NCI-H1092 treated with DMSO at 0.1 percent for 48 hours (cell line): ENCODE measurements around the gene TRIM9.
"Not testable (repeated sequence)": the region's sequence is repeated elsewhere in the genome, so short reads cannot be mapped to it uniquely, and the experiment has no call there.

Experiments
- DNase-seq: peaks from one replicate; lab custom pipeline; 2025; lab: John Stamatoyannopoulos, UW

Gene TRIM9

DNA sequence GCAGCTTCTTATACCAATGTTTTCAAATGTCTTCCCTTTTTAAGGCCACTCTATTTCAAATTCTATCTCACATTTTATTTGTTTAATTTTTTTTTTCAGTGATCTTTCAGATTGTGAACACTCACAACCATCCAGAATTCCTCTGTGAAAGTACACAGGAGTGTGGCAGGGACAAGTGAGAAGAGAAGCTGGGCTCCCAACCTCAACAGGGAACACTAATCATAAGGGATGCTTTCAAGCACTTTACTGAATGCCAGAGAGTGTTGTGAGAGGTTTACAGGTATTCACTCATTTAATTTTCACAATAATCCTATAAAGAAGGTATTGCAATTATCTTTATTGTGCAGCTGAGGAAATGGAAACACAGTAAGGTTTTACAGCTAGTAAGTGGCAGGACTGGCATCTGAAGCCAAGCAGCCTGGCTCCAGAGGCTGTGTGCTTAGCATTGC, 90.5 kb downstream of the TRIM9 start:
- DNase-seq: no peak

DNA sequence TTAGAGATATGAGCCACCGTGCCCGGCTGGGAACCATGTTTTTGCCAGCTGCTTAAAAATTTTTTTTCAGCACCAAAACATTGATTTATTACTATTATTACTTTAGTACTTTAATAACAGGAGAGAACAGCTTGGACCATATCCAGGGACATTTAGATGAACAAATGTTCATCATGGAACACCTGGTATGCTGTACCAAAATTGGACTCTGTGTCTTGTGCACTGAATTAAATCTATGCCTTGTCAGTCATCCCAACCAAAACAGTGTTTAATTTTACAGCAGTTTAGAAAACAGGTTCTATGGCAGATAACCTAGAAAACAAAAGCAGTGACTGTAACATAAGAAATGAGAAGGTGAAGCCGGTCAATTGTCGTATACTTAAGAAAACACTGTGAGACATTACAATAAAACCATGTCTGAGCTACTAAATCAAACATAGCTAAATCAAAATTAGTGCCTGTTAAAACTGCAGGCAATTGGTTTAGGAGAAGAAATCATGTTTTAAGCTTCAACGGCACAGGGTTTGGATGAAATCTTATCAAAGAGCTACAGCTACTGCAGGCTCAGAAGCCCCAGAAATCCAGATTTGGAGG, 92.4 kb downstream of the TRIM9 start:
- DNase-seq: no peak

GRCh38 chr14:51000566-51000965, 94.3 kb downstream of the TRIM9 start:
- no peak for DNase-seq

- DNase-seq: no peak
Observed at GRCh38 chr14:50999726-51000125, 95.2 kb downstream of the TRIM9 start.

- DNase-seq: no peak
Observed at GRCh38 chr14:50998612-50999011, 96.3 kb downstream of the TRIM9 start.

- DNase-seq: no peak
Observed at GRCh38 chr14:50997712-50998111, 97.2 kb downstream of the TRIM9 start.

DNA sequence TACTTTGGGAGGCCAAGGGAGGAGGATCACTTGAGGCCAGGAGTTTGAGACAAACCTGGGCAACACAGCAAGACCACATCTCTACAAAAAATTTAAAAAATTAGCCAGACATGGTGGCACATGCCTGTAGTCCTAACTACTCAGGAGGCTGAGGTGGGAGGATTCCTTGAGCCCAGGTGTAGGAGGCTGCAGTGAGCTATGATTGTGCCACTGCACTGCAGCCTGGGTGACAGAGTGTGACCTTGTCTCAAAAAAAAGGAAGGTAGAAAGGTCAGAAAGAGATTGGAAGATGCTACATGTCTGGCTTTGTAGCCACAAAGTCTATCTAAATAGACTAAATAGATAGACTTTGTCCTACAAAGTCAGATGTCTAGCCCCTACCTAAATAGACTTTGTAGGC, 100.7 kb downstream of the TRIM9 start:
- DNase-seq: not testable (repeated sequence)

- no peak for DNase-seq
Observed at GRCh38 chr14:50985859-50986331, 109.0 kb downstream of the TRIM9 start.

DNA sequence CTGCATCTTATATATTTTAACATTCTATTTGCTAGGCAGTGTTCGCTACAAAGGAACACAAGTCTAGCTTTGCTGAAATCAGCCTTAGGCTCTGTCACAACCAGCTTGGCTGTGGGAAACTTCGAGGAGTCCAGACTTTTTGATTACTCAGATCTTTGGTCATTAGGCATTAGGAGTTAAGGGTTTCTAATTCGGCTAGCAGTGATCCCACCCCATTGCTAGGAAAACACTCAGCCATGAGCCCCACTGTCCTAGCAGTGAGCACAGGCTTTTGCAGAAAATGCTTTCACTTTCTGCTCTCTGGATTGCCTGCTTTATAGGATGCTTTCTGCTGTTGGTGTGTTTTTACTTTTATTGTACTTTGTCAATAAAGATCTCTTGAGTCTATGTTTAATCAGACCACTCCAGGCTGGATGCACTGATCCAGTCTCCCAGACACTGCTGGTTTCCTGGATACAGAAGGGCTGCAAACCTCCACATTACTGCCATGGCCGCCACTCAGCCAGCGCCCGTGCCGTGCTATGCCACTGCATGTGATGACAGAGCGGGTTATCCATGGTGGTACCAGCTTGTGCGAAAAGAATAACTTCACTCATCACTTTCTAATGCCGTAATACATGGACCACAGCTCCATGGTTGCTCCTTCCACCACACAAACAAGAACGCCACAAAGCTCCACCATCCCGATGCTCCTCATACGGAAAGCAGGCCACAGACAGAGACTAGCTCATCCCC, 109.6 kb downstream of the TRIM9 start:
- no peak for DNase-seq

GRCh38 chr14:50984036-50984710, 110.7 kb downstream of the TRIM9 start:
- no peak for DNase-seq

DNA sequence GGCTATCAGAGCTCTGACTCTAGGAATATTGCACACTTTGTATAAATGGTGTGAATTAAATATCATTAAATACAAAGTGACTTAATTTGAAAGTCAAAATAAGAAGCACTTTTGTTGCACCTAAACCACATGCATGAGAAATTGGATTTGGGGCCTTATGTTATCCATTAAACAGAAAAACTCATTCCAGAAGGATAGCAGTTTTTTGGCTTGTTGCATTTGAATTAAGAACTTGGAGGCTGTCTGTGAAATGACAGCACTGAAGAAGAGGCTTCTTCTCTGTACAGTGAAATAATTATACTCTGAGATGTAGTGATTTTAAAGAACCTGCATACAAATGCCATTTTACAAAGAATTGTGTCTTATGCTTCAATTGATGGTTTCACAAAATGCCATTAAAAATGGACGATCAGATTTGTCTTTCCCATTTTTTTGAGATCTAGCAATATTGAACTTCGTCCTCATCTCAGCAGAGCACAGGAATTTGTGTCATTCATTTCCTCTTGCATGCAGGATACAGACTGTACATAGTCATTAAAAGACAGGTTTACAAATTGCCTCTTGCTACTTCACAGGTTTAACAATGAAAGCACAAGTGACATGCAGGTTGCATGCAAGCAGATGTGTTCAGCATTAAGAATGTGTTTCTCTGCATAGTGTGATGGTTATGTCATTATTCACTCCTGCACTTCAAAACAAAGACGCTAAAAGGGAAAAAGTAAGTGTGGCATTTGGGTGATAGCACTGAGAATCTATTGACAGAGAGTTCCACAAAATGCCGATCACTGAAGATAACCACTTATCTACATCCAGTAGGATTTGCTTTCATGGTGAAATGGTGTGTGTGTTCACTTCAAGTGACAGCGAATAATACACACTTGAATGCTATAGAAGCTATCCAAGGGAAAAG, 114.7 kb downstream of the TRIM9 start:
- no peak for DNase-seq

GRCh38 chr14:50978888-50979287, 116.0 kb downstream of the TRIM9 start:
- DNase-seq: no peak

DNA sequence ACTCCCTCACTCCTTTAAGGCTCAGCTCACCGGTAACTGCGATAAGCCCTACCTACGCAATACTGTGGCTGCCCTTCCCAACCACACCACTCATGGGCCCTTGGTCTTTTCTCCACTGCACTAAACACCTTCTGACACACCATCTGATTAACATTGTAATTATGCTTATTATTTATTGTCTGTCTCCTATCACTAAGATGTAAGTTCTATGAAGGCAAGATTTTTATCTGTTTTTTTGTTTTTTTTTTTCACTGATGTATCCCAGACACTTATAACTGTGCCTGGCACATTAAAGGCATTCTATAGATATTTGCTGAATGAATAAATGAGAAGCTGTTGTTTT, 116.4 kb downstream of the TRIM9 start:
- no peak for DNase-seq

DNA sequence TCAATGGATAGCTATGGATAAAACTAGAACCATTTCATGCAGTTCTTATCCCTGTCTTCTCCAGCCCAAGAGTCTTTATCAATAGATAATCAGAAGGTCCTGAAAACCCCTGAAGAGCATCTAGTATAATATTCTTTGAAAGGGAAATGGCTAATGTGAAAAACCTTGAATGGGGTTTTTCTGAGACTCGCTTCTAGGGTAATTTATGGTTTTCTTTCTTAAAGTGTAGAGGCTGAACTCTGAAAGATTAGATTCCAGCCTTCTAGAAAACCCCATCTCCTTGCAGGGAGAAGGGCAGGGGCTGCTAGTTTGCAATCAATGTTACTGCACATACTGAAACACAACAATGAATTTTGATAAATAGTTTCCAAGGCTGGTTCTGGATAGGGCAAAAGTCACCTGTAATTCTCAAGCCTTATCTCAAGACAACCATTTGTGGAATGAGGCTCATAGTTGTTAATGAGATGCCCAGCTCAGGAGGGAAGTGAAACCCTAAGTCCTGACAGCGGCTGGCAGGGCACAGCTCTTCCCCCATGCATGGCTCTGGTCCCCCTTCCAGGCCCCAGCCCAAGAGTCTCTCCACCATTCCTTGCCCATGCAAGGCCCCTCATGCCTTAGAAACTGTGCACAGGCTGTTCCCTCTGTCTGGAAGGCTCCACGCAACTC, 116.9 kb downstream of the TRIM9 start:
- no peak for DNase-seq

GRCh38 chr14:50974118-50974517, 120.8 kb downstream of the TRIM9 start:
- no peak for DNase-seq

- DNase-seq: no peak
Observed at GRCh38 chr14:50972734-50973133, 122.2 kb downstream of the TRIM9 start.

DNA sequence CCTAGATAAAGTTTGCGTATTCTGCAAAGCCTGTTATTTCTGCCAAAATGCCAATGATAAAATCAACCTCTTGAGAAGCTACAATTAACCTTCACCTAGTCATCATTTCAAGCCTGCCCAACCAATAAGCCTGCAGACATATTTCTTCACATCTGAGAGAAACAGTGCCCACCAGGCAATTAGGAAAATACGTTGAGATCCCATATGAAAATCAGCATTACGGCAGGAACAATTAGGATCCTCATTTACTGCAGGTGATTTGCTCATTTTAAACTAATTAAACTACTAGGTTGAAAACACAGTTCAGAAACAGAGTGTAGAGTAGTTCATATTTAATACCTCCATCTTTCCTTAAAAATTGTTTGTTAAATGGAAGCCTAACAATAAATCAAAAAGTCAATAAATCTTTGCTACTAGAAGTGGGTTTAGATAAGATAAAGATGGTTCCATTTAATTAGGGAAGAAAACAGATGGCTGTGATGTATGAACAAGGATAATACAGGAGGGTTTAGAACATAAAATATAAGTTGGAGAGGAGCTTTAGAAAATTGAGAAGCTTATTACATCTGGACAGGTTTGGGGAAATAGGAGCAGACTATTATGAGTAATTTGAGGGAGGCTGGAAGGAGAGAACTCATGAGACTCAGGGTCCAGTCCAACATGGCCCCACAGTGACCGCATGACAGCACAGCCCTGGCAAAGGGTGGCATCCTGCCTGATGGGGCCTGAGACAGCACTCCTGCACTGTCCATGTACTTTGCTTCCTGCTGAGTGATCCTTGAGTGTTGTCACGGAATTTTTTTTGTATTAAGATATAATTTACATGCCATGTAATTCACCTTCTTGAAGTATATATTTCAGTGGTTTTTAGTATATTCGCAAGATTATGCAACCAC, 123.8 kb downstream of the TRIM9 start:
- no peak for DNase-seq

GRCh38 chr14:50967790-50968189, 127.1 kb downstream of the TRIM9 start:
- no peak for DNase-seq

DNA sequence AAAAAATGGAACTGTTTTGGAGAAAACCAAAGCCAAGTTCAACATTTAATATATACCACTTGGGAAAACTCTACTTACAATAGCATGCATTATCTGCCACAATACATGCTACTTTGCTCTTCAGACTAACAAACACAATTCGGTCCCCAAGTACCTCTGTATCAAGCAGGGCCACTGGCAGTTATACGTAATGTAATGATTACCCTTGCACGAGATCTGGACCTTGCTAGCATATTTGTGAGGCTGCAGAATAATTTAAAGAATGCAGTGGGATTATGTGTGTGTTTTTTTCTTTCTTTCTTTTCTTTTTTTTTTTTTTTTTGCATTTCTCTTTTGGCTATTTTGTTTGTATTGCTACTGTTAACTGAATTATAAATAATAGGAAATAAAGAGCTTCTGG, 127.8 kb downstream of the TRIM9 start:
- DNase-seq: no peak

DNA sequence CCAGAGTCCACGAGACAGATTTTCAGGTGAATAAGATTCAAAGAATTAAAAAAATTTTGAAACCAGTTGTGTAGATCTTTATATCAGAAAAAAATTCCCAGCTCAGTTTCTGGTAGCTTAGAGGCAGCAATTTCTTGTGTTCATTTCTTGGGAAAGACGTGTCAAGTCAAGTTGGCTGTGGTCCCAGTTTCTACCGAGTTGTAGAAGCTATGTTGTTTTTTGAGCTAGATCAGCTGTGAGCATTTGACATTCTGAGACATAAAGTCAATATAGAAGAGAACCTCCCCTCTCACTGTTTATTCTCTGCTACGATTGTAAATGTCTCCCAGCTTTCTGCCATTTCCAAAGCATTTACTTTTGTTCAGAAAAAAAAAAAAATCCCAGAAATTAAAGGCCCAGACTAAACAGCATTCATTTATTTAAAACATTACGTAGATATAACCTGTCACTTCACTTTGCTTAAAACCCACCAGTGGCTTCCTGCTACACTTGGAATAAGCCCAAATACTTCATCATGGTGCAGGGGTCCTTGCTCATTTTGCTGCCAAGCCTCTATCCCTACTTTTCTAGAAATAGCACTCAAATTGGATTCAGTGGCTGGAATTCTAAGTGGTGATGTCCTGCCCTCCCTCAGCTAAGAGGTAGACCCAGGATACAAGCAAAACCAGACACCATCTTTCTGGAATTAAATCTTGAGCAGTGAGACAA, 130.1 kb downstream of the TRIM9 start:
- DNase-seq: no peak
